HS-5 (cell line): Measurements from ENCODE around the gene VEGFA.

Source experiments
- DNase-seq: peaks from one replicate; pipeline ENCODE4 v3.0.0-alpha.2; 2012; ENCODE audit warnings: low read depth

The VEGFA gene

GRCh38 chr6:43785220-43785752, 15.3 kb downstream of the VEGFA start:
- no peak for DNase-seq

DNA sequence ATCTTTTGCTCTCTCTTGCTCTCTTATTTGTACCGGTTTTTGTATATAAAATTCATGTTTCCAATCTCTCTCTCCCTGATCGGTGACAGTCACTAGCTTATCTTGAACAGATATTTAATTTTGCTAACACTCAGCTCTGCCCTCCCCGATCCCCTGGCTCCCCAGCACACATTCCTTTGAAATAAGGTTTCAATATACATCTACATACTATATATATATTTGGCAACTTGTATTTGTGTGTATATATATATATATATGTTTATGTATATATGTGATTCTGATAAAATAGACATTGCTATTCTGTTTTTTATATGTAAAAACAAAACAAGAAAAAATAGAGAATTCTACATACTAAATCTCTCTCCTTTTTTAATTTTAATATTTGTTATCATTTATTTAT, 15.9 kb downstream of the VEGFA start:
- DNase-seq = no peak

- DNase-seq = no peak
These were observed 16.8 kb downstream of the VEGFA start for GRCh38 chr6:43786664-43787329.

DNA sequence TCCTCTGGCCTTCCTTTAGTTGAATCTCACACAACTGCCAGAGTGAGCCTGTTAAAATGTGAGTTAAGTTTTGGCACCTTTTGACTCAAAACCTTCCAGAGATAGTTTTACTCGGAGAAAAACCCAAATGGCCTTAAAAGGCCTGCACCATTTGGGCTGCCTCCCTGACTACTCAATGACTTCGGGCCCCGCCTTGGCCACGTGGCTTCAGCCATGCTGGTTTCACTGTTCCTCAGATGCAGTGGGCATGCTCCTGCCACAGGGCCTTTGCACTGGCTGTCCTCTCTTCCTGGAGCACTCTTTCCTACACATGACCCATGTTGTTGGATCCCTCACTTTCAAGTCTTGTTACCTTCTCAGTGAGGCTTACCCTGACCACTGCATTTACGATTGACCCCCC, 18.3 kb downstream of the VEGFA start:
- DNase-seq = no peak

DNA sequence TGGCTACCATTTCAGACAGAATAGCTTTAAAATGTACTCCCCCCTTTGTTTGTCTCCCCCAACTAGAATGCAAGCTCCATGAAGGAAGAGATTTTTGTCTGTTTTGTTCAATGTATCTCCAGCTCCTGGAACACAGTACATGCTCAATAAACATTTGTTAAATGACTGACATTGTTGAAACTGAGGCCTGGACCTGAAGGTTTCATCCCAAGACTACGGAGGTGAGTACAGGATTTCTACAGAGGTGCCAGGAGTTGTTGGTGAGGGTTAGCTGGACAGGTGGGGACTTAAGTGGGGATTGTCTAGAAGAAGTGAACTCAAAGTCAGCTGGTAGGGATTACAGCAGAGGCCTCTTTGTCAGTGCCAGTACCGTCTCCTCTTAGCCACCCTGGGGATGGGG, 19.4 kb downstream of the VEGFA start:
- no peak for DNase-seq

DNA sequence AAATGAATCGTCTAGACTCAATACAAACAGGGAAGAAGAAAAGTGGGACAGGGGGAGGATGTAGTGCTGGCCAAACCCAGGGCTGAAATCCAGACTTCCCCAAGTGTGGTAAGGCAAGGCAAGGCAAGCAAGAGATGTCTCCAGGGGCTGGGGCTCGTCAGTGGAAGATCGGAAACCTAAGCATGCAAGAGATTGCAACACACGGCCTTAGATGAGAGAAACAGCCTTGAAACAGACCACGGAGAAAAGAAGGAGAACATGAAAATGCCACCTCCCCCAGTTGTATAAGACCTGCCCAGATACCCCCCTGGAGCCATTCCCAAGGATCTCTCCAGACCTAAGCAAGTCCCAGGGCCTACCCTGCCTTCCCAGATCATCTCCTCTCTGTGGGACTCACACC, 20.0 kb downstream of the VEGFA start:
- no peak for DNase-seq

DNA sequence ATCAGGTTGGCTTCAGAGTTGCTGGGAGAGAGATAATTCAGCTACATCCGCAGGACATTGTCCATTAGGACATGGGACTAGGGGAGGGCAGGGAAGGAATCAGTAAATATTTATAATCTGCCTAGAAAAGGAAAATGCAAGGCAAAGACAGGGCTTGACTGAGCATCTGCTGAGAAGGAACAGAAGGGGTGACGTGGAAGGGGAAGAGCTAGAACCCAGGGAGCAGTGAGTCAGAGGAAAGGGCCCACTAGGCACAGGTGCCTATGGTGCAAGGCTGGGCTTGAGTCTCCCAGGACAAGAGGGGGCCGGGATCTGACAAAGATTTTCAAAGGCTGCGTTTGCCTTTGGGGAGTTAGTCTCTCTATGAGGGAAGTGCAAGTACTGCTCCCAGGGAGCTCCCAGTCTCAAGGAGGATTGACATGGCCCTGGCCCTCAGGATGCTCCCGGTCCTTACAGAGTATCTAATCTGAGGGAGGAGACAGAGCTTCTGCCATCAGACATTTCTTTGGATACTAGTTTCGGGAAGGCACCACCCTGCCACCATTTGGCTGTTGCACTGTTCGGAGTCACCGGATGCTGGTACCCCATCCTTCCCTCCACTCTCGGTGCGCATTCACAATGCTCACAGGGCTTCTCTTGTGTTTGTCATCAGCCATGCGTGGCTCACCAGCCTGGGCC, 21.9 kb downstream of the VEGFA start:
- no peak for DNase-seq

DNA sequence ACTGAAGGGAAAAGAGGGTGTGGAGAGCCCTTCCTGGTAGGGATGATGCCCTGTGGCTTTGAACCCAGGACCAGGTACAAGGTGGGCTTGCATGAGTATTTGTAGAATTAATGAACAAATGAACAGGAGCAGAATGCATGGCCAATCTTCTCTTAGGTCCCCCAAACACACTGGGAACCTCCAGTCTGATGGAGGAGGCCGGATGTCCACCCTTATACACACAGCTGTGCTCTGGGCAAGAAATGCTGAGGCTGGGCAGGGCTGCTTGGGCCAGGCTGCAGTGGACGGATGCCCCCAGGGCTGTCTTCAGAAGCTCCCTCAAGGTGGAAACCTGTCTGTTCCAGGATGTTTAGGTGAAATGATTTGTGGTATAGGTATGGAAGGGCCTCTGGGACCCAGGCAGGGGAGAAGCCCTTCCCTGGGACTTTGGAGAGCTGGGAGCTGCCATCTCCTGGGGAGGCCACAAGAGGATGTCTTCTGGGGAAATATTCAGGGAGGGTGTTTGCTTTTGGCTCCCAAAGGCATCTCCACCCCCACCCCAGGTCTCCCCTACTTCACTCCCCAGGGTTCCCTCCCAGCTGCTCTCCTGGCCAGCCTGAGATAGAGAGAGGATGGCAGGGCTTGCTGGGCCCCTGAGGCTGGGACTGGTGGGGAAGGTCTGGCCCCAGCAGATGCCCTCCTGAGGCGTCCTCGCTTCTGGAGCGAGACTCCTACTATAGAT, 23.3 kb downstream of the VEGFA start:
- no peak for DNase-seq

GRCh38 chr6:43793875-43794242, 23.8 kb downstream of the VEGFA start:
- DNase-seq = no peak

- no peak for DNase-seq
These were observed 25.4 kb downstream of the VEGFA start for GRCh38 chr6:43795421-43795820.

GRCh38 chr6:43796168-43796567, 26.2 kb downstream of the VEGFA start:
- no peak for DNase-seq

- no peak for DNase-seq
These were observed 27.2 kb downstream of the VEGFA start for GRCh38 chr6:43796903-43797890.

- DNase-seq = no peak
These were observed 27.9 kb downstream of the VEGFA start for GRCh38 chr6:43797919-43798318.

DNA sequence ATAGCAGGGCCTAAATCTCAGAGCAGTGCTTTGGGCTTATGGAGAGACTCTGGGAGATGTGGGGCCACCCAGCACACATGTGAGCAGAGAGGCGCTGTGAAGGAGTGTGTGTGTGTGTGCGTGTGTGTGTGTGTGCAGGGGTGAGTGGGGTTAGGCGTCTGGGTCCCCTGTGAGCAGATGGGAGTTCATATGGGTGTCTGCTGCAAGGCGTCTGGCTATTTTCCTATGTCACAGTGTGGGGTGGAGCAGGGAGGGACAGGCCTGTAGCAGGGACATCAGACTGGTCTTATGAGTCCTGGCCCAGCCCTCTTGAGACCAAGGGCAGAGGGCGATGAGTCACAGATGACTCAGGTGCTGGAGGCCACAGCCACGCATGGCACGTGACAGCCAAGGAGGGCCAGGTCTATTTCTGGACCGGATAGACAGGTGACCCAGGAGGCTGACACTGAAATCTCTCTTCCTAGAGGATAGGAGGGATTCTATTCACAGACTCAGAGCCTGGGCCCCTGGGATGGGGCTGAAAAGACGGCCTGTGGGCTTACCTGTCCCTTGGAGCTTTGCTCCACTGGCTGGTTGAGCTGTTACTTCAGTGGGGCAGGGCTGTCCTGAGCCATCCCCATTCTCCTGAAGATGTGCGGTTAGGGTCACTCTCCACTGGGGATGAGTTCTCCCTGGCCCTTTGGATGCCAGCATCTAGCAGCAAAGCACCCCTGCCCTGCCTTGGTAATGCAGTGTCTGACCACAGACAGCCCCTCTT, 28.9 kb downstream of the VEGFA start:
- peak; percentile 64 for DNase-seq

DNA sequence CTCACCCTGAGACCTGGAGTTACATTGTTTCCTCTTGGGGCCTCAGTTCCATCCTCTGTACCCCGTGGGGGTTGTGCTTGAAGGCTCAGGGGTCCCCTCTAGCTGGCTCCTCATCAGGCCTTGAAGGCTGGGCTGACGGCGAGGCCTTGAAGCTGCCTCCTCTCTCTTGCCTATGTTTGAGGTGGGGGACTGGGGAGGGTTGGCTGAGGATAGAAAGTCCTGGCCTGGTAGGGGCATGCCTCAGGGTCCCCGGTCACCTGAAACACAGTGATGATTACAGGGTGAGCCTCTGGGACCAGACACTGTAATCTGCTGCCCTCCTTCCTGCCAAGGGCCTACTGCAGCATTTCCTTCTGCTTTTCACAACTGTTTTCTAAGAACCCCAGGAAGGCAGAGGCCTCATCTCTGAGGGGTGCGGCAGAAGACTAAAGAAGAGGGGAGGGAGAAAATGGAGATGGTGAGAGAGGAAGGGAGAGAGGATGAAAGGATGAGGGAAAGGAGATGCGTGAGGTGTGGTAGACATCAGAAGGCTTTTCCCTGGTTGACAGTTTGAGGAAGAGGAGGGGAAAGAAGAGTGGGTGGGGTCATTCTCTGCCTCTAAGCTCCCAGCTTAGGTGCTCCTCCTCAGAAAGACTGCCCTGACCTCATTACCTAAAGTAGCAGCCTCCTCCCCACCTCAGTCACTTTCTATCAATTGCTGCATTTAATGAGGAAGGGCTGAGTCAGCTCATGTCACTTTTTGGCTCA, 29.7 kb downstream of the VEGFA start:
- no peak for DNase-seq

DNA sequence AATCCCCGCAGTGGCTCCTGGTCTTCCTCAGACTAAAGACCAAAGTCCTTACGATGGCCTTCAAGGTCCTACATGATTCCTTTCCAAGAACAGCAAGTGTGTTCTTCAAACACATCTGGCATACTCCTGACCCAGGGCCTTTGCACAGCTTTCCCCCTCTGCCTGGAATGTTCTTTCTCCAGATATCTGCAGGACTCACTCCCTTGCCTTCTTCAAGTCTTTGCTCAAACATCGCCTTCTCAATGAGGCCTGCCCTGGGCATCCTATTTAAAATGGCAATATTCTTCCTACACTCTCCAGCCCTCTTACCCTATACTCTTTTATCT, 30.2 kb downstream of the VEGFA start:
- DNase-seq = no peak

GRCh38 chr6:43800746-43801494, 30.9 kb downstream of the VEGFA start:
- no peak for DNase-seq

GRCh38 chr6:43801495-43802181, 31.6 kb downstream of the VEGFA start:
- no peak for DNase-seq
